ENCODE data around the gene TMED7.

The TMED7 gene

GRCh38 chr5:115577329-115577728 is 48.5 kb downstream of the TMED7 start:
- no peak for DNase-seq (ENCODE audit: extremely low spot score)
- no peak for TF ChIP-seq SUZ12 (IDR thresholded peaks at IDR 0.05)
- TF ChIP-seq LEF1 (IDR thresholded peaks at IDR 0.05; ENCODE audit: borderline replicate concordance), result no peak
- TF ChIP-seq BHLHE40 (IDR thresholded peaks at IDR 0.05; ENCODE audit: borderline replicate concordance), result no peak
- no peak for TF ChIP-seq ELF4 (IDR thresholded peaks at IDR 0.05)
- no peak for TF ChIP-seq PKNOX1 (IDR thresholded peaks at IDR 0.05)
- no peak for TF ChIP-seq NFRKB (IDR thresholded peaks at IDR 0.05)
- no peak for TF ChIP-seq HDGF (IDR thresholded peaks at IDR 0.05; ENCODE audit: borderline replicate concordance)
- no peak for TF ChIP-seq FOXA1 (IDR thresholded peaks at IDR 0.05)
- TF ChIP-seq TARDBP (IDR thresholded peaks at IDR 0.05), result no peak
- no peak for TF ChIP-seq SP1 (IDR thresholded peaks at IDR 0.05)
- no peak for TF ChIP-seq ARNT (IDR thresholded peaks at IDR 0.05)
- TF ChIP-seq L3MBTL2 (conservative IDR thresholded peaks at IDR 0.05), result no peak
- TF ChIP-seq CTBP1 (IDR thresholded peaks at IDR 0.05; ENCODE audit: borderline replicate concordance), result no peak
- POLR2A ChIA-PET, result no interaction called here
- CTCF ChIA-PET, result interaction anchor here (0.6 kb wide), 1 partner anchor 9 kb away, joined by 3 read pairs; no protein-coding TSS in a partner anchor

- no peak for TF ChIP-seq ARNT (IDR thresholded peaks at IDR 0.05)
- no peak for TF ChIP-seq LEF1 (IDR thresholded peaks at IDR 0.05; ENCODE audit: borderline replicate concordance)
- no peak for TF ChIP-seq PKNOX1 (IDR thresholded peaks at IDR 0.05)
- TF ChIP-seq TARDBP (IDR thresholded peaks at IDR 0.05), result no peak
- no peak for TF ChIP-seq ELF4 (IDR thresholded peaks at IDR 0.05)
- TF ChIP-seq CTBP1 (IDR thresholded peaks at IDR 0.05; ENCODE audit: borderline replicate concordance), result no peak
- TF ChIP-seq FOXK2 (IDR thresholded peaks at IDR 0.05), result no peak
- TF ChIP-seq BHLHE40 (IDR thresholded peaks at IDR 0.05; ENCODE audit: borderline replicate concordance), result no peak
- TF ChIP-seq HDGF (IDR thresholded peaks at IDR 0.05; ENCODE audit: borderline replicate concordance), result no peak
- TF ChIP-seq FOXM1 (IDR thresholded peaks at IDR 0.05; ENCODE audit: borderline replicate concordance), result no peak
- no peak for TF ChIP-seq NFRKB (IDR thresholded peaks at IDR 0.05)
- TF ChIP-seq SP1 (IDR thresholded peaks at IDR 0.05), result no peak
- ChIA-PET CTCF (interaction anchor here (0.7 to 4.7 kb wide), 13 partner anchors 8 to 477 kb away, joined by 3 to 66 read pairs (median 4); no protein-coding TSS in a partner anchor), POLR2A (interaction anchor here (0.6 to 1.0 kb wide), 2 partner anchors 25 to 31 kb away, joined by 3 to 5 read pairs; partner anchors contain the start of gene FEM1C)
- DNase-seq (ENCODE audit: extremely low spot score), result no peak
Observed at GRCh38 chr5:115575167-115576070, 50.4 kb downstream of the TMED7 start.

- ChIA-PET POLR2A (no interaction called here), CTCF (interaction anchor here (4.7 kb wide), 1 partner anchor 266 kb away, joined by 66 read pairs; no protein-coding TSS in a partner anchor)
- TF ChIP-seq ZNF384 (IDR thresholded peaks at IDR 0.05), result no peak
- no peak for TF ChIP-seq HDGF (IDR thresholded peaks at IDR 0.05; ENCODE audit: borderline replicate concordance)
- no peak for TF ChIP-seq CTBP1 (IDR thresholded peaks at IDR 0.05; ENCODE audit: borderline replicate concordance)
- no peak for TF ChIP-seq PKNOX1 (IDR thresholded peaks at IDR 0.05)
- TF ChIP-seq FOXM1 (IDR thresholded peaks at IDR 0.05; ENCODE audit: borderline replicate concordance), result no peak
- TF ChIP-seq ARNT (IDR thresholded peaks at IDR 0.05), result no peak
- TF ChIP-seq ELF4 (IDR thresholded peaks at IDR 0.05), result no peak
- TF ChIP-seq LEF1 (IDR thresholded peaks at IDR 0.05; ENCODE audit: borderline replicate concordance), result no peak
- DNase-seq (ENCODE audit: extremely low spot score), result no peak
Observed at GRCh38 chr5:115573133-115573532, 52.7 kb downstream of the TMED7 start.

- ChIA-PET CTCF (interaction anchor here (1.1 to 2.3 kb wide), 2 partner anchors 19 to 262 kb away, joined by 5 to 7 read pairs; no protein-coding TSS in a partner anchor), POLR2A (no interaction called here)
- no peak for DNase-seq (ENCODE audit: extremely low spot score)
- no peak for TF ChIP-seq FOXM1 (IDR thresholded peaks at IDR 0.05; ENCODE audit: borderline replicate concordance)
- no peak for TF ChIP-seq SUZ12 (IDR thresholded peaks at IDR 0.05)
- TF ChIP-seq FOXK2 (IDR thresholded peaks at IDR 0.05), result no peak
- no peak for TF ChIP-seq ZNF384 (IDR thresholded peaks at IDR 0.05)
- no peak for TF ChIP-seq ELF4 (IDR thresholded peaks at IDR 0.05)
- no peak for TF ChIP-seq PKNOX1 (IDR thresholded peaks at IDR 0.05)
- no peak for TF ChIP-seq LEF1 (IDR thresholded peaks at IDR 0.05; ENCODE audit: borderline replicate concordance)
Observed at GRCh38 chr5:115571441-115571878, 54.4 kb downstream of the TMED7 start.

GRCh38 chr5:115568668-115569067 is 57.2 kb downstream of the TMED7 start:
- POLR2A ChIA-PET, result no interaction called here
- CTCF ChIA-PET, result interaction anchor here (1.0 kb wide), 1 partner anchor 8 kb away, joined by 3 read pairs; no protein-coding TSS in a partner anchor
- DNase-seq (ENCODE audit: extremely low spot score), result no peak
- TF ChIP-seq SUZ12 (IDR thresholded peaks at IDR 0.05) (no peak), BHLHE40 (IDR thresholded peaks at IDR 0.05; ENCODE audit: borderline replicate concordance) (no peak), HDGF (IDR thresholded peaks at IDR 0.05; ENCODE audit: borderline replicate concordance) (no peak), SP1 (IDR thresholded peaks at IDR 0.05) (no peak), PKNOX1 (IDR thresholded peaks at IDR 0.05) (no peak; the same call in 1 of the 2 replicates), ZNF384 (IDR thresholded peaks at IDR 0.05) (no peak), TARDBP (IDR thresholded peaks at IDR 0.05) (no peak), NFRKB (IDR thresholded peaks at IDR 0.05) (no peak), FOXK2 (IDR thresholded peaks at IDR 0.05) (no peak), L3MBTL2 (conservative IDR thresholded peaks at IDR 0.05) (no peak), FOXA1 (IDR thresholded peaks at IDR 0.05) (no peak)
